MM.1S (cell line): ENCODE results near the gene LAMB3.

ENCODE experiments used
- DNase-seq: peaks from one replicate; pipeline ENCODE4 v3.0.0-alpha.2; 2015
- H2AFZ ChIP-seq: fragments of 300-600 bp; sonication (generic); 2 replicates; pipeline ENCODE4 v1.6.0; 2016; ENCODE audit warnings: antibody characterized with exemption, low read length
- H3F3A ChIP-seq: fragments of 300-600 bp; sonication (generic); 2 replicates; pipeline ENCODE4 v1.6.1; 2016; ENCODE audit warnings: mild to moderate bottlenecking, antibody characterized with exemption, low read length, moderate library complexity, mixed read lengths; ENCODE audit not compliant: insufficient read depth
- H3K27ac ChIP-seq: fragments of 300-600 bp; sonication (generic); 2 replicates; pipeline ENCODE4 v1.5.1; 2016; ENCODE audit warnings: mild to moderate bottlenecking, low read length
- H3K27me3 ChIP-seq: fragments of 300-600 bp; sonication (generic); replicated peaks from 2 replicates; pipeline ENCODE4 v1.6.0; 2016; ENCODE audit warnings: low read length; ENCODE audit not compliant: insufficient read depth
- H3K36me3 ChIP-seq: fragments of 300-600 bp; sonication (generic); replicated peaks from 2 replicates; pipeline ENCODE4 v1.6.1; 2016; ENCODE audit warnings: mild to moderate bottlenecking, low read length, mixed read lengths; ENCODE audit not compliant: insufficient read depth
- H3K4me1 ChIP-seq: fragments of 300-600 bp; sonication (generic); 2 replicates; pipeline ENCODE4 v1.6.1; 2016; ENCODE audit warnings: low read length, mixed read lengths
- H3K4me2 ChIP-seq: fragments of 300-600 bp; sonication (generic); 2 replicates; pipeline ENCODE4 v1.6.0; 2016; ENCODE audit warnings: low read depth, low read length
- H3K4me3 ChIP-seq: fragments of 300-600 bp; sonication (generic); 2 replicates; pipeline ENCODE4 v1.5.1; 2016; ENCODE audit warnings: low read length, mixed read lengths
- H3K79me2 ChIP-seq: fragments of 300-600 bp; sonication (generic); 2 replicates; pipeline ENCODE4 v1.6.1; 2016; ENCODE audit warnings: mixed run types, low read length, mixed read lengths
- H3K9ac ChIP-seq: fragments of 300-600 bp; sonication (generic); 2 replicates; pipeline ENCODE4 v1.6.1; 2016; ENCODE audit warnings: low read length, mixed read lengths
- H3K9me2 ChIP-seq: fragments of 300-600 bp; sonication (generic); replicated peaks from 2 replicates; pipeline ENCODE4 v1.6.1; 2016; ENCODE audit warnings: mild to moderate bottlenecking, low read length, mixed read lengths; ENCODE audit not compliant: insufficient read depth
- H3K9me3 ChIP-seq: fragments of 300-600 bp; sonication (generic); replicated peaks from 2 replicates; pipeline ENCODE4 v1.6.1; 2016; ENCODE audit warnings: mild to moderate bottlenecking, low read length, mixed read lengths; ENCODE audit not compliant: insufficient read depth
- H4K20me1 ChIP-seq: fragments of 300-600 bp; sonication (generic); 2 replicates; pipeline ENCODE4 v1.6.1; 2016; ENCODE audit warnings: mild to moderate bottlenecking, low read length, moderate library complexity, mixed read lengths; ENCODE audit not compliant: insufficient read depth
- EZH2 ChIP-seq: fragments of 300-600 bp; sonication (generic); optimal IDR thresholded peaks from 2 replicates; pipeline ENCODE3; 2017; ENCODE audit warnings: low read depth, mild to moderate bottlenecking, antibody characterized with exemption, low read length, mixed read lengths
- EZH2phosphoT487 ChIP-seq: fragments of 300-600 bp; sonication (generic); IDR thresholded peaks from 2 replicates; pipeline ENCODE4 v1.6.1; 2018; ENCODE audit warnings: antibody characterized with exemption, low read length
- TF ChIP-seq, protein P1 (sequence below): fragments of 300-600 bp; sonication (generic); IDR thresholded peaks from 2 replicates; pipeline ENCODE4 v1.5.1; 2016; ENCODE audit warnings: antibody characterized with exemption, low read length, mixed read lengths

The LAMB3 gene

DNA sequence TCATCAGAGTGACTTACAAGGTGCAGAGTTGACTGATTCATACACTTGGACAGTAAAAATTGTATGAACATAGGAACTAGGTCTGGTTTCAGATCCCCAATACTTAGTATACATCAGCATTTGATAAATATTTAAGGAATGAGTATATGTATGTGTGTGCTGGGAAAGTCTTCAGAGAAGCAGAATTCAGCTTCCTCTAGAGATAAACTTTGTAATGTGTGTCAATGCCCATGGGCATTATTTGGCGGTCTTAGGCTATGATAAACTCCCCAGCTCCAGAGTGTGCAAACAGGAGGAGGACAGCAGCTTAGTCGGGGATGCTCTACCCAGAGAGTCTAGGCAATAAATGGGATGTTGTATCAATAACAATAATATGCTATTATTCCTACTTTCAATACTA, 71.6 kb downstream of the LAMB3 start:
- Histone ChIP-seq H3K9ac (no peak overlapping the region), H3K9me3 (no peaks in the 10 kb centered on the region), H3K4me3 (no peak overlapping the region), H3K9me2 (no peaks in the 10 kb centered on the region), H3K36me3 (no peaks in the 10 kb centered on the region), H3K27me3 (no peaks in the 10 kb centered on the region), H3K4me1 (no peaks in the 10 kb centered on the region), H3K27ac (no peak overlapping the region), H4K20me1 (no peaks in the 10 kb centered on the region), H3K79me2 (no peaks in the 10 kb centered on the region), H3F3A (no peaks in the 10 kb centered on the region), H2AFZ (no peak overlapping the region), H3K4me2 (no peak overlapping the region)
- TF ChIP-seq EZH2 = no peak
- no peak for TF ChIP-seq EZH2phosphoT487
- TF ChIP-seq, protein P1, sequence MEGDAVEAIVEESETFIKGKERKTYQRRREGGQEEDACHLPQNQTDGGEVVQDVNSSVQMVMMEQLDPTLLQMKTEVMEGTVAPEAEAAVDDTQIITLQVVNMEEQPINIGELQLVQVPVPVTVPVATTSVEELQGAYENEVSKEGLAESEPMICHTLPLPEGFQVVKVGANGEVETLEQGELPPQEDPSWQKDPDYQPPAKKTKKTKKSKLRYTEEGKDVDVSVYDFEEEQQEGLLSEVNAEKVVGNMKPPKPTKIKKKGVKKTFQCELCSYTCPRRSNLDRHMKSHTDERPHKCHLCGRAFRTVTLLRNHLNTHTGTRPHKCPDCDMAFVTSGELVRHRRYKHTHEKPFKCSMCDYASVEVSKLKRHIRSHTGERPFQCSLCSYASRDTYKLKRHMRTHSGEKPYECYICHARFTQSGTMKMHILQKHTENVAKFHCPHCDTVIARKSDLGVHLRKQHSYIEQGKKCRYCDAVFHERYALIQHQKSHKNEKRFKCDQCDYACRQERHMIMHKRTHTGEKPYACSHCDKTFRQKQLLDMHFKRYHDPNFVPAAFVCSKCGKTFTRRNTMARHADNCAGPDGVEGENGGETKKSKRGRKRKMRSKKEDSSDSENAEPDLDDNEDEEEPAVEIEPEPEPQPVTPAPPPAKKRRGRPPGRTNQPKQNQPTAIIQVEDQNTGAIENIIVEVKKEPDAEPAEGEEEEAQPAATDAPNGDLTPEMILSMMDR = no peak
- DNase-seq = no peak

DNA sequence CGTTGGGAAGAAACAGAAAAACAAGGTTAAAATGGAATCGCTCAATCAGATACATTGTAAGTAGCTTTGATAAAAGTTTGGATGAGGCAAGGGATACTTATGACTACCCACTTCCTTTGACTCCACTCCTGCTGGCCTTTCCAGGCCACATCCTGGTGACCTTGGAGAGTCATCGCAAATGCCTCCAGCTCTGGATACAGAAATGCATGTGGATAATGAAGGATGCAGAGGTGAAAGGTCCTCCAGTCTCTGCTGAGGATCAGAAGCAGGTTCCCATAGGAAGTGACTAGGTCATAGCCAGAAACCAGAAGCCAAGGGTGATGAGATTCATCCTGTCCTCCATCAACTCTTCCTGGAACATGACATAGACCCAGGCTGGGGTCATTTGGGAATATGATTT, 74.9 kb downstream of the LAMB3 start:
- Histone ChIP-seq H3K36me3 (no peaks in the 10 kb centered on the region), H3K9ac (no peak overlapping the region), H3K27ac (no peak overlapping the region), H3F3A (no peaks in the 10 kb centered on the region), H3K27me3 (no peaks in the 10 kb centered on the region), H3K4me2 (no peak overlapping the region), H2AFZ (no peak overlapping the region), H3K79me2 (no peaks in the 10 kb centered on the region), H3K4me1 (no peaks in the 10 kb centered on the region), H3K9me2 (no peaks in the 10 kb centered on the region), H4K20me1 (no peaks in the 10 kb centered on the region), H3K9me3 (no peaks in the 10 kb centered on the region), H3K4me3 (no peak overlapping the region)
- TF ChIP-seq, protein P1 = no peak
- TF ChIP-seq EZH2 (no peak), EZH2phosphoT487 (no peak)
- no peak for DNase-seq

DNA sequence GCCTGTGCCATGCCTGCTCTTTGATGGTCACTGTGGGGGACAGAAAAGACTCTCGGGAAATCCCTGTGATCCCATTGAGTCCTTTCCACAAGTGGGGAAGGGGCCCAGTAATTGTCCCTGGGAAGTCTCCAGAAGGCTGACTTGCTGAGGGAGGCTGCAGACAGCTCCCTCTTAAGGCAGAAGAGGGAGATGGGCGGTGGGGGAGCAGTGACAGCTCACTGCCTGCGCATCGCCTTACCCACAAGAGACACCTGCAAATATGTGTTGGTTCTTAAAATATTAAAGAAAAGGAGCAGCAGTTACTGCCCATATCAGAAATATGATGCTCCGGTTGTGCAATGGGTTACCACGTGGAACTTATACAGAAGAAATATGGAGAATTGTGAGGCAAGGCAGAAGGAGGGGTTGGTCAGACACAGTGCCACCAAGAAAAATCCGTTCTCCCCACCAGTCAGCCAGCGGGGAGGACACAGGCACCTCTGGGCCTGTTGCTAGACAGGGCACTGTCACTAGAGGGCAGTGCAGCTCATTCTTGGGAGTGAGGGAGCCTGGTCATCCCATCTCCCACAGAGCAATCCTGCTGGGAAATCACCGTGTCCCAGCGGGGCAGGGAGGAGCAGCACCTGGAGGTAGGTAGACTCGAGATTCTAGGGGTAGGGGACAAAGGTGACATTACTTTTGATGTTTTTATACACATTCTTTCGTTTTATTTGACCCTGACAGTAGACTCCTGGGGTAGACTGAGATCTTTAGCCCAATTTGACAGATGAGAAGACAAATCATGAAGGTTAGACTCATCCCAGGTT, 75.6 kb downstream of the LAMB3 start:
- Histone ChIP-seq H3K27ac (no peak overlapping the region), H3K4me2 (no peak overlapping the region), H3K4me1 (no peaks in the 10 kb centered on the region), H3K9ac (no peak overlapping the region), H4K20me1 (no peaks in the 10 kb centered on the region), H3K9me2 (no peaks in the 10 kb centered on the region), H3K36me3 (no peaks in the 10 kb centered on the region), H3K4me3 (no peak overlapping the region), H3K79me2 (no peaks in the 10 kb centered on the region), H3K9me3 (no peaks in the 10 kb centered on the region), H3K27me3 (no peaks in the 10 kb centered on the region), H3F3A (no peaks in the 10 kb centered on the region), H2AFZ (no peak overlapping the region)
- DNase-seq = peak; percentile 73
- TF ChIP-seq, protein P1 = peak; percentile 99
- TF ChIP-seq EZH2 (no peak), EZH2phosphoT487 (no peak)
